Left hindlimb (tissue), 1 donor: ENCODE measurements around the gene PSMA7.
"Not testable (repeated sequence)": the region's sequence is repeated elsewhere in the genome, so short reads cannot be mapped to it uniquely, and the experiment has no call there.

Experiments used
- DNase-seq: peaks from one replicate; pipeline ENCODE4 v3.0.0-alpha.2; 2018

The PSMA7 gene

DNA sequence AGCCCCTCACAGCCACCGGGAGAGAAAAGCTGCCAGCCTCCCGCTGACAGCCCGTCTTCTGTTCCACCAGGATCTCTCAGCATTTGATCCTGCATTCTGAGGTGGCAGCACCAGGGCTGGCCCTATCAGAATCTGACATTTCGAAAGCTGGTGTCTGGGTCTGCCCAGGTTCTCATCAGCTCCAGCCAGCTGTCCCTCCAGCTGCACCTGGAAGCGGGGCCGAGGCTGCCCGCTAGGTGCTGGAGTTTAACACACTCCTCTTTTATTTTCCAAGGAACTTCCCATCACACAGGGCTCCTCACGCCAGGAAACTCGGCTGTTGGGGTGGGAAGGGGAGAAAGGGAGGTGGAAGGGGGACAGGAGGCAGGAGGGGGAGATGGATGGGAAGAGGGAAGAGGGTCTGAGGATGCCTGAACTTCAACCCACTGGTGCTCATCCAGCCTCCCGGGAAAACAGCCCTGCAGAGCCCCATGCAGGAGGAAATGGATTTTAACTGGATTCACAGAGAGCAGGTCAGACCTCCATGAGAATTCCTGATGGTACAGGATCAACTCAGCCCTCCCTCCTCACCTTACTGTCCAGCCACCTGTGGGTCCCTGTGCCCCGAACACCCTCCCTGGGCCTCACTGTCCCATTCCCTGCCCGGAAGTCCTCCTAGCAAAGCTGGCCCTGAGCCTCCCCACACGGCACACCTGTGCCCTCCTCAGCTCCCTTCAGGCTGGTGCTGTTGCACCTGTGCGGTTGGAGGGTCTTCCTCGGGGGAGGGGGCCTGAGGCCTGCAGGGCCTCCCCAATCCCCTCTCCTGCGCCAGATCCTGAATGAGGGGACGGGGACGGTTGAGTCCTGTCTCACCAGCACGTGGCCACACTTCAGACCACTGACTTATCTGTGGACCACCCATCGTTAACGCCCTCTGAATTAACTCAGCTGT, 24.8 kb downstream of the PSMA7 start:
- DNase-seq = no peak

DNA sequence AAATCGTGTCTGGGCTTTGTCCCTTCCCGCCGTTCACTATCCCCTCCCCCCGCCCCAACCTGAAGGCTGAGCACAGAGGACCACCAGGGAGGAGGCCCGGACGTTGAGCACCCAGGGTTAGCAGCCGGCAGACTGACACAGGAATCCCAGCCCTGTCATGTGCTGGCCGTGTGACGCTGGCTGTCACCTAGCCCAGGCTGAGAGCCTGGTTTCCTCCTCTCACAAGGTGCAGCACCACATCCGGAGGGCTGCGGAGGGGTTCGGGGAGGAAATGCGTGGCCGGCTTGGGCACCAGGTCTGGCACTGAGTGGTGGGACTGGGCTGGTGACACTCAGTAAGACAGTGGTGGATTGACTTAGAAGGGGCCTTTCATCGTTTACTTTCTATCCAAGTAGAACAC, 25.5 kb downstream of the PSMA7 start:
- no peak for DNase-seq

DNA sequence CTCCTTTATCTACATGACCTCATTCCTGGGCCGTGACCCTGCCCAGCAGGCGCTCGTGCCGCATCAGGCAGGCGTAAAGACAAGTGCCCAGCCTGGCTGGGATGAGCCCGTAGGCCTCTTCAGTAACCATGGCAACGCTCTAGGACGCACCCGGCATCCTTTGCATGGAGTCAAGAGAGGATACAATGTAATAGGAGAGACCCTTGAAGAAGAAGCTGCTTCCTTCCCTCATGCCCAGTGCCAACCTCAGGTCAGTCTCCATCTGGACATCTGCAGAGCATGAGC, 25.9 kb downstream of the PSMA7 start:
- DNase-seq = no peak

DNA sequence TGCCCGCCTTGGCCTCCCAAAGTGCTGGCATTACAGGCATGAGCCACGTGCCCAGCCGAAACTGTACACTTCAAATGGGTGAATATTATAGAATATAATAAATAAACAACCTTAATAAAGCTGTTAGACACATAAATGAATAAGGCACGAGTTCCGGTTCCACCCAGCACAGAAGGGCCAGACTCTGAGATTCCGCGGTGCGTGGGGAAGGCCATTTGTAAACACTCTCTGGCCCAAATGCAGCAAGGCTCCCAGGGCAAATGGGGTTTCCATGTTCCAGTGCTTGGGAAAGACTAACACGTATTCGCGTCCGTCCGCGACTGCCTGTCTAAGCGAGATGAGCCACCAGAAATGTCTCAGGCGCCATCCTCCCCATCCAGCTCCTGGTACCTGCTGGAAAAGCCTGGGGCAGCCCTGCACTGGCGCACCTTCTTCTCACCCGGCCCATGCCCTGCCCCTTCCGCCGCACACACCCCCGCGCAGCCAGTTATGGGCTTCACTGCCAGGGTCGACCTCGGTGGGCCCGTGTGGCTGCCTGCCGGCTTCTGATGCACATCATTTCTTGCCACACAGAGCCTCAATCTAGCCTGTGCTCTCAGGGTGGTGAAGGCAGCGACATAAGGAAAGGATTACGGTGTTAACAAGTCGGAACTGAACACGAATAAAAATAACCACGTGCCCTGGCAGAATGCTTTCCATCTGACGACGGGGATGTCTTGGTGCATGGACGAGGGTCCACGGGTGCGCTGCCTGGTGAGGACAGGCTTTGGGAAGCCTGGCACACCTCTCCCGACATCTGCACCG, 26.4 kb downstream of the PSMA7 start:
- DNase-seq = no peak

DNA sequence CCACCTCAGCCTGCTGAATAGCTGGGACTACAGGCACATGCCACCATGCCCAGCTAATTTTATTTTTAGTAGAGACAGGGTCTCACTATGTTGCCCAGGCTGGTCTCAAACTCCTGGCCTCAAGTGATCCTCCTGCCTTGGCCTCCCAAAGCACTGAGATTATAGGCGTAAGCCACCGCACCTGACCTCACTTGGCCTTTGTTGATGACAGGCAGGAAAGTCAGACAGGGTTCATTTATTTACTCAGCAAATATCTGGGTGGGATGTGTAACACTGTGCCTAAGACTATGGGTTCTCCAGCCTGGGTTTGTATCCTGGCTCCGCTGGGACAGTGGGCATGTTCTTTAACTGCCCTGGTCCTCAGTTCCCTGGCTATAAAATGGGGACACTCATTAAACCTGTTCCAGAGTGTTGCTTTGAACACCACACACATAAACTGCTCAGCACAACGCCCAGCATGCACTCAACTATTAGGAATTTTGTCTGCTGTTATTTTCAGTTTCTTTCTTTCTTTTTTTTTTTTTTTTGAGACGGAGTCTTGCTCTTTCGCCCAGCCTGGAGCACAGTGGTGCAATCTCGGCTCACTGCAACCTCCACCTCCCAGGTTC, 27.3 kb downstream of the PSMA7 start:
- not testable (repeated sequence) for DNase-seq

DNA sequence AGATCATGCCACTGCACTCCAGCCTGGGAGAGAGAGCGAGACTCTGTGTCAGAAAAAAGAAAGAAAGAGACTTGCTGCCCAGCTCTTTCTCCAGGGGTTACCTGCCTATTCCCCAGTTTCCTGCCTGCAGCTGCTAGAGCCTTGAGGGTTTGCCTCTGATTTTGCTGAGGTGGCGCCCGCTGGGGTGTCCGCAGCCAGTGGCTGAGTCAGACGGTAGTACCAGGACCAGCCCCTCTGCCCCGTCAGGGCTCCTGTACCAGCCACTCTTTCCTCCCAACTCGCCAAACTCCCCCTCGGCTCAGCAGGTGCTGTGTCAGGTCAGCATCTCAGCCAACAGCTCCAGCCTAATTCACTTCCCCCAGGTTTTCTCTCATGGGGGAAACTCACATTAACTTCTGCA, 28.3 kb downstream of the PSMA7 start:
- no peak for DNase-seq

DNA sequence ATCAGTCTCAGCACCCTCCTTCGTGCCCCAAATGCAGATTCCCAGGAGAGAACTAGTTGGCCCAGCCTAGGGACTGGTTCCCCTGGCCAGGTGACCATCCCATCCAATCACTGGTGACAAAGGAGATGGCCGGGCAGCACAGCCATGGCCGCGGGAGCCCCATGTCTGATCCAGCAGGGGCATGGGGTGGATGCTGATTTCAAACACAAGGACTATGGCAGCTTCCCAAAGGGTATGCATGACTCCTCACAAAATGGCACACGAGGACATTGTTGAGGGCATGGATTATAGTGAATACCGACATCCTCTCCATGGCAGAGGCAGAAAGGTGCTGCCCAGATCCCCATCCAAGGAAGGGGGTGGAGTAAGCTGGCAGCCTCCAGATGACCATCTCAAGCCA, 30.8 kb downstream of the PSMA7 start:
- DNase-seq = no peak

DNA sequence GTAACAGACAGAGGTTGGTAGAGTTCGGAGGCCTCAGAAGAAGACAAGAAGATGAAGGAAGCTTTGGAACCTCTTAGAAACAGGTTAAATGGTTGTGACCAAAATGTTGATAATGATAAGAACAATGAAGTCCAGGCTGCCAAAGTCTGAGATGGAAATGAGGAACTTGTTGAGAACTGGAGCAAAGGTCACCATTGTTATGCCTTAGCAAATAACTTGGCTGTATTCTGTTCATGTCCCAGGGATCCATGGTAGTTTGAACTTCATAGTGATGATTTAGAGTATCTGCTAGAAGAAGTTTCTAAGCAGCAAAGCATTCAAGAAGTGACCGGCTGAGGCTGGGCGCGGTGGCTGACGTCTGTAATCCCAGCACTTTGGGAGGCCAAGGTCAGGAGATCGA, 32.0 kb downstream of the PSMA7 start:
- no peak for DNase-seq

DNA sequence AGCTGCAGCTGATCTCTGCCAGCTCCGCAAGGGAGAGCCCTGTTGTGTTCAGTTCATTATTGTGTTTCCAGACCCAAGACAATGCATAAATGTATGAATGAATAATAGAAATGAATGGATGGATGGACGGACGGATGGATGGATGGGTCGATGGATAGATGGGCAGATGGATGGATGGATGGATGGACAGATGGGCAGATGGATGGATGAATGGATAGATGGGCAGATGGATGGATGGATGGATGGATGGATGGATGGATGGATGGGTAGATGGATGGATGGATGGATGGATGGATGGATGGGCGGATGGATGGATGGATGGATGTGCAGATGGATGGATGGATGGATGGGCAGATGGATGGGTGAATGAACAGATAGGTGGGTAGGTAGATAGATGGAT, 37.6 kb downstream of the PSMA7 start:
- no peak for DNase-seq

DNA sequence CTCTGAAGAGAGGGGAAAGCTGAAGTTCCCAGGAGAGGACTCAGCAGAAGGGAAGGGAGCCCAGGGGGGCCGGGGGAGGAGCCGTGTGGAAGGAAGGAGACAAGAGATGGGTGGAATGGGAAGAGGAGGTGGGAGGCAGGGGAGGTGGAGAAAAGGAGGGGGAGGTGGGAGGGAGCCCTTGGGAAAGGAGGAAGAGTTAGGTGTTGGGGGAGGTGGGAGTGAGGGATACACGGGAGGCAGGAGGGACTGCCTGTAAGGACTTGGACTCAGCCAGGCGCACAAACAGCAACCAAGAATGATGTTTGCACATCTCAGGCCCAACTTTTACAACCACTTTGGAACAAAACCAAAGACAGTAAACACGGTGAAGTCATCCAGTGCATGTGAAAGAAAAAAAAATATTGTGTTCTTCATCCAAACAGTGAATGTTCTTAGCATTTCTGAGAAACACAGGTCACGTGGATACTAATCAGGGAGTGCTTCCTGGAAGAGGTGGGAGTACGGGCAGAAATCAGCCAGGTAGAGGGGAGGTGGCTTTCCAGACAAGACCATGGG, 38.3 kb downstream of the PSMA7 start:
- no peak for DNase-seq

DNA sequence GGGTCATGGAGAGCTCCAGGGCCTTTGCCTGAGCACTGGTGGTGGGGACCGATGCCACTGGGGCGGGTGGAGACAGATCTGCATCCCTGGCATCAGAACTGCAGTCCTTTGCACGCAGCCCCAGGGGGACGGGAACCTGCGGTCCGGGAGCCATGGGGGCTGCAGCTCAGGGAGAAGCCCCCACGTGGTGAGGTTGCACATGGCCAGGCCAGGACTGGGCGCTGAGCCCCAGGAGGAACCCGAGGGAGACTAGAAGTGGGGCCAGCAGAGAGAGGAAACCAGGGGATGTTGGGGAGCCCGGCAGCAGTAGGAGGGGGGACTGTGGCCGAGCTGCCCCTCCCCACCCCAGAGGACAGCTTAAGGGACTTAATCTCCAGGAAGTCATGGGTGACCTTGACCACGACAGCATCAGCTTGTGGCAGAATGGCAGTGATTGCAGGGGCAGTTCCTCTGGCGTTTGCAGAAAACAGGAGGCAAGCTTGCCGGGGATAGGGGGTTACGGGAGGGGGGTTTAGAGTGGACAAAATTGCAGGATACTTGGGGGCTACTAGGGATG, 38.9 kb downstream of the PSMA7 start:
- DNase-seq = no peak

DNA sequence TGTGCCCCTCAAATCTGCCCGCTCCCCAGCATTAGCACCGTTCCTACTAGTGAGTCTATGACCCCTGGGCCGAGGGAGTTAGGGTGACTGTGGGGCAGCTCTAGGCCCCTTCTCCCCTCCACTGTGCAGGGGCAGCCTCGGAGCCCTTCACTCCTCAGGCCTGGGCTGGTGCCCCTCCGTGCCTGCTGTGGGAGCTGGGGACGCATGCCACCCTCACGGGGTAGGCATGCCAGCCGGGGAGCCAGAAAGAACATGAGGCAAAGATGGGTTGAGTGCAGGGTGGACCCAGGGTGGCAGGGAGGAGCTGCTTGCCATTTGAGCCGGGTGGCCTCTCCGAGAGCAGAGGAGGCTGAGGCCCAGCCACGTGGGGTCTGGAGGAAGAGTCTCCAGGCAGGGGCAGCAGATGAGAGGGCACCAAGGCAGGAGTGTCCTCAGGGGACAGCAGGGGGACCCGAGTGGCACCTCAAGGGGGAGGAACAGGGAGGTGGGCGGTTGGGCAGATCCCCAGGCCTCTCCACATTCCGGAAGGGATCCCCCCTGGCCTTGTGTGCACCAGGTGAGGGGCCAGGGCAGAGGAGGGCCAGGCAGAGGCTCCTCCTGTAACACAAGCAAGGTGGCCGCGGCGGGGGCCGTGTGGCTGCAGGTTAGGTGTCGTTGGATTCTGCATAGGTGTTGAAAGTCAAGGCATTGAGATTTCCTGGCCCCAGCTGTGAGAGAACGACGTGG, 39.5 kb downstream of the PSMA7 start:
- DNase-seq = no peak

DNA sequence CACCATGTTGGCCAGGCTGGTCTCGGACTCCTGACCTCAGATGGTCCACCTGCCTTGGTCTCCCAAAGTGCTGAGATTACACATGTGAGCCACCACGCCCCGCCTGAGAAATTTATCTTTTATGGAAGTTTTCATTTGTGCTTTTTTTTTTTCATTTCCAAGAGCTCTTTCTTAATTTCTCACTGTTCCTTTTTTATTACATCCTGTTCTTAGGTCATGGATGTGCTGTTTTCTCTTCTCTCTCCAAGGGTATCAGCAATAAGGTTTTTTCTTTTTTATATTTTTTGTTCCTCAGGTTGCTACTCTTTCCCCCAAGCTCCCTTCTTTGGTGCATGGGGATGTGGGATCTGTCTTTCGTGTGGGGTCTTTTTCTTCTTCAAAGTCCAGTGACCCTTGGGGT, 42.1 kb downstream of the PSMA7 start:
- no peak for DNase-seq

DNA sequence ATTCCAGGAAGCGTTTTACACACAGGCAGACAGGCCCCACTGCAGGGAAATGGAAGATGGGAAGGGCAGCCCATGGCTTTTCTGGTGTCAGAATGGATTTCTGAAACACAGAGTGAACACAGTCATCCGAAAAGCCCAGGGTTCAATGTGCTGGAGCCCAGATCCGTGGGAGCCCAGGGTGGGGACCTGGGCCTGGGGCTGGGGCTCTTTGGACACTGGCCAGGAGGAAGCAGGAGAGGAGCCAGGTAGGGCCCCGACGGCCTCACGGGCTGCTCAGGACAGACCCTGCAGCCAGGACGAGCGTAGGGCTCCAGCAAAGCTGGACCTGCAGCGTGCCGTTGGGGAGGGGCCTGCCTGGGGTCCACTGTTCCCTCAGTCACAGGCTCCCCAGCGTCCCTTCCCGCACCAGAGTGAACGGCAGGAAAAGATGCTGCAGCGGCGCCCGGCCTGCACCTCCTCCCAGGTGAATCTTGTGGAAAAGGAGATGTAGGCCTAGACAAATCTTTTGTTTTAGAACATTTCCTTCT, 45.2 kb downstream of the PSMA7 start:
- DNase-seq = no peak

DNA sequence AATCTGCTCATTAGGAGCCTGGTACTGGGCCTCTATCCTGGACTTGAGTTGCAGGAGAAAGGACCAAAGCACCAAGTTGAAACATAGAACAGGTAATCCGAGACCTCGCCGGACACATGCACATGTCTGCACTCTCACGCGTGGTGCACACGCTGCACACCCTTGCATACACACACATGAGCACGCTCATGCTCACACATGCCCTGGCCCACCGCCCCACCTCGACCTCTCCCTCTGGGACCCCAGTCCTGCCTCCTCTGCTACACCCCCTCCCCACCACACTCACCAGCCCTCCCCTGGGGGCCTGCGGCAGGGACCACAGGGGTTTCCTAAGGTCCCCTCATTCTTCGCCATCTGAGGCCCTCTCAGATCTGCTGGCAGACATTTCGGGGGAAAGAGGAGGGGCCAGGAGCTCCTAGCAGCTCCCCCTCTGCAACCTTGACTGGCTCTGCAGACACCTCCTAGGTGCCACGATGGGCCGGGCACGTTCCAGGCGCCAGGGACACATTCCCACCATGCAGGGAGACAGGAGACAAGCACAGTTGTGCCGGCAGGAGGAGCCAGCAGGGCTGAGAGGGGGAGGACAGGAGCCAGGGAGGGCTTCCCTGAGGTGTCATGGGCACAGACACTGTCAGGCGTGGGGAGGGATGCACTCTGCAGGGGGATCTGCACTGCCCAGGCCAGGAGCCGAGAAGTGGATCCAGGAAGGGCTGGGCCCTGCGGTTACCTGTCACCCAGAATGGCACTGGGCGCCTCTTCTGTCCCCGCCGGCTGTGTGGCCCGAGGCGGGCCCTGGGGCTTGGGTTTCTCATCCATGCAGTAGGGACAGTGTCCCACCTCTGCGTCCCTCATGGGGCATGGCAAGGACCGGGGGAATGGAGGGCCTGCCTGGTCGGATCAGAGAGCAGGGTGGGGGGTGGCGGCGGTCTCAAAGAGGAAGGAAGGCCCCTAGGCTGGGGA, 46.5 kb downstream of the PSMA7 start:
- DNase-seq = no peak

DNA sequence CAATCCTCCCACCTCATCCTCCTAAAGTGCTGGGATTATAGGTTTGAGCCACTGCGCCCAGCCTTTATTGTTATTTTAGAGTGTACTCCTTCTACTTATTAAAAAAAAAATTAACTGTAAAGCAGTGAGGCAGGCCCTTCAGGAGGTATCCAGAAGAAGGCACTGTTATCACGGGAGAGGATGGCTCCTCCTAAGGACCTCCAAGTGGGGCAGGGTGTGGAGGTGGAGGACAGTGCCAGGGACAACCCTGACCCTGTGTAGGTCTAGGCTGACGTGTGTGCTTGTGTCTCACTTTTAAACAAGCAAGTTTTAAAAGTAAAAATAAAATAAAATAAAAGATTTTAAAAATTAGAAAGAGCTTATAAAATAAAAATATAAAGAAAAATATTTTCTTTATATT, 53.8 kb downstream of the PSMA7 start:
- no peak for DNase-seq

DNA sequence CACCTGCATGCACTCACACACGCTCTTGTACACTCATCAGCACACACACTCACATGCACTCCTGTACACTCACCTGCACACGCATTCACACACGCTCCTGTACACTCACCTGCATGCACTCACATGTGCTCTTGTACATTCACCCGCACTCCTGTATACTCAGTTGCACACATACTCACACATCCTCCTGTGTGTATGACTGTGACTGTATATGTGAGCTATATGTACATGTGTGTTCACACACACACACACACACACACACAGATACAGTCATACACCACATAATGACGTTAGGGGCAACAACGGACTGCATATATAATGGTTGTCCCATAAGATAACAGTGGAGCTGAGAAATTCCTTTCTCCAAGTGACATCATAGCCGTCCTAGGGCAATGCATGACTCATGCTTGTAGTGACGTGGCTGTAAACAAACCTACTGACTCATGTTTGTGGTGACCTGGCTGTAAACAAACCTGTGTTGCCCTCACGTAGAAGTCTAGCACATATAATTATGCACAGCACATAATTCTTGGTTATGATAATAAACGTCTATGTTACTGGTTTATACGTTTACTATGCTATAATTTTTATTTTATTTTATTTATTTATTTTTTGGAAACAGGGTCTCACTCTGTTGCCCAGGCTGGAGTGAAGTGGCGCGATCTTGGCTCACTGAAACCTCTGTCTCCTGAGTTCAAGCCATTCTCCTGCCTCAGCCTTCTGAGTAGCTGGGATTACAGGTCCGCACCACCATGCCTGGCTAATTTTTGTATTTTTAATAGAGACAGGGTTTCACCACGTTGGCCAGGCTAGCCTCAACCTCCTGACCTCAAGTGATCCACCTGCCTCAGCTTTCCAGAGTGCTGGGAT, 54.7 kb downstream of the PSMA7 start:
- no peak for DNase-seq

DNA sequence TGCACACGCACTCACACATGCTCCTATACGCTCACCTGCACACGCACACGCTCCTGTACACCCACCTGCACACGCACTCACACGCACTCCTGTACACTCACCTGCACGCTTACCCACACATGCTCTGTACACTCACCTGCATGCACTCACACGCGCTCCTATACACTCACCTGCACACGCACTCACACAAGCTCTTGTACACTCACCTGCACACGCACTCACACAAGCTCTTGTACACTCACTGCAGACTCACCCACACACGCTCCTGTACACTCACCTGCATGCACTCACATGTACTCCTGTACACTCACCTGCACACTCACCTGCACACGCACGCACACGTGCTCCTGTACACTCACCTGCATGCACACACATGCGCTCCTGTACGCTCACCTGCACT, 55.6 kb downstream of the PSMA7 start:
- DNase-seq = no peak

DNA sequence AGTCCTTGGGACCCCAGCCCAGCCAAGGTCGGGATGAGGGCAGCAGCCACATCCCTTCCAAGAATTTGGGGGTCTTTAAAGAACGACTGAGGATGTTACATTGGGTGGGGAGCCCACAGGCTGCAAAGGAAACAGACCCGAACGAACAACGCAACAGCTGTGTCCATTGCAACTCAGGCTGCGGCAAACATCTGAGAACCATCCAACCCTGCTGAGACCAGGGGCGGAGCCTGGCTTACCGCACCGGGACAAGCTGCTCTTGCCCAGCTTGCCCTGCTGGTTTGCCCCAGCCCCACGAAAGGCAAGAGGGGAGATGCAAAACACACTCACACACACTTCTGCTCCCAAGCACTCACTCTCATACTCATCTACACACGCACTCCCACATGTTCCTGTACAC, 56.0 kb downstream of the PSMA7 start:
- DNase-seq = no peak
